ENCODE measurements around the gene HOXA2. TPM values are rescaled to one million over a fixed set of nuclear protein-coding genes. Genes with fewer than 3 reads are reported as not detected.

Gene HOXA2
- total RNA-seq, 1 experiment from 2014 or later = not detected

DNA sequence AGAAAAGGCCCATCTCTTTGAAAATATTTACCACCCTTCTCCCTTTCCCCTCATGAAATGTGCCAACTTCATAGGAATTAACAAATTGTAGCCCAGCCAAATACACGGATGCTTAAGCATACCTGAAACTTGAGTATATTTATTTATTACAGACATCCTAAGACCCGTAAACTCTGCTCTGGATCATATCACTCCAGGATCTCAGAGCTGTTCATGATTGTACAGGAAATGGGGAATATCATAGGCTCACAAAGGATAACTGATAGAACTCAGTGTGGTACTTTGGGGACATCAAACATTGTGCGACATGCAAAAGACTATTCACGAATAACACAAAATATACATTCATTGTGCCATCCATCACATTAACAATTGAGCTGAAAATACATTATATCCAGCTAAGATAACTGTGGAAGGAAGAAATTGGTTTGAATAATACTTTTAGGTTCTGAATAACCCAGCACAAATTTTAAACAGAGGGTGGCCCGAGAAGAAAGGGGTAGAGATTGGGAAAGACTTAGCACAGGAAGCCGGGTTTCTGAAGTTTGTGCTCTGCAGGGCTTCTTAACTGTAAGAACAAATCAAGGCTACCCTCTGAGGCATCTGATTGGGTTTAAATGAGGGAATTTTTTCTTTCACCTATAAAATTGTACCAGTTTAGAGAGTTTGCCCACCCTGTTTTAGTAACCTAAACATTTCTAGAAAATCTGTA, 9.1 kb downstream of the HOXA2 start:
- DNase-seq (ENCODE audit: low spot score) = no peak
- in situ Hi-C loops (cut with HindIII; ENCODE audit: low sequenced_read_pairs) = no loop called here

DNA sequence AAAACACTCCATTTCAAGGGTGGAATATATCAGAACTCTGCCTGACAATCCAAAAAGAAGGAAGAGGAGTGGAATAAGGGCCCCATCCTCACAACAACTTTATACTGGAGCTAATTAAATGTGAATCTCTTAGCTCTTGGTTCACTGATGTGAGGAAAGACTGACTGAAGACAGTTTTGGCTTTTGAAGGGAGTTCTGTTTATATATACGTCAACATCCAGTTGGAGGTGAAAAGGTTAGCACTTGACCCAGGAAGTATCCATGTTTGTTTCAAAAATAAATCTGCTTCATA, 9.7 kb downstream of the HOXA2 start:
- DNase-seq (ENCODE audit: low spot score) = no peak
- in situ Hi-C loops (cut with HindIII; ENCODE audit: low sequenced_read_pairs) = no loop called here

DNA sequence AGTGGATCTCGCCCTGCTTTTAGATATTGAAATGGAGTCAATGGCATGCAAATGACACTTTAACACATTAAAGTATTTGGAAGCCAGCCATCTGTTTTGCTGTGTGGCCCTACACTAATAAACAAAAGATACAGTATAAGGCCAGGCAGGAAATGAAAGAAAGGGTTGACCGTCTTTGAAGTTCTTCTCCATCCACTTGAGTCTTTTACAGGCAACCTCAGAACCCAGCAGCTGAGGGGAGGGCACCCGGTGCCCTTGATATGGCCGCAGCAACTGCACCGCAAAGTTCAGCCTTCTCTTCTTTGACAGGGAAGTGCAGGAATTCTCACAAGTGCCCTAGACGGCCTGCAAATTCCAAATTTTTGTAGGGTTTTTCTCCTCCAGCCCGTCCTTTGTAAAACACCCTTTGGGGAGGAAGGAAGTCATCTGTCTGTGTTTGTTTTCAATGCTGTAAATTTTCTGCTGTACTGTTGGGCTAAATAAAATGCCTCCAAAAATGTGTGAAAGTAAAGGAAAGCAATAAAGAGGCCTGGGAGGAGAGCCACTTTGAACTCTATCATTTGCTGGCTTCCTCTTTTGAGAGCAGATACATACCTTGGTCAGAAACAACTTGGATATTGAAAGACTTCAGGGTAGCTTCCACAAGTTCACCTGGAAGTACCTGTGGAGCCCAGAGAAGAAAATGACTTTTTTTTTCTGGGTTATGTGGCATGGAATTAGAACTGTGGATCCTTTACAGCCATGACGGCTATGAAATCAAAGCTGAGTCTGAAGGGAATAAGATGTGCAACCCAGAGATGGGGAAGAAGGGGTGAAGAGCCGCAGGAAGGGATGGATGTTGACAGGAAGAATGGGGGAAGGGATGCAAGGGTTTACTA, 10.3 kb downstream of the HOXA2 start:
- no peak for DNase-seq (ENCODE audit: low spot score)
- in situ Hi-C loops (cut with HindIII; ENCODE audit: low sequenced_read_pairs) = no loop called here

DNA sequence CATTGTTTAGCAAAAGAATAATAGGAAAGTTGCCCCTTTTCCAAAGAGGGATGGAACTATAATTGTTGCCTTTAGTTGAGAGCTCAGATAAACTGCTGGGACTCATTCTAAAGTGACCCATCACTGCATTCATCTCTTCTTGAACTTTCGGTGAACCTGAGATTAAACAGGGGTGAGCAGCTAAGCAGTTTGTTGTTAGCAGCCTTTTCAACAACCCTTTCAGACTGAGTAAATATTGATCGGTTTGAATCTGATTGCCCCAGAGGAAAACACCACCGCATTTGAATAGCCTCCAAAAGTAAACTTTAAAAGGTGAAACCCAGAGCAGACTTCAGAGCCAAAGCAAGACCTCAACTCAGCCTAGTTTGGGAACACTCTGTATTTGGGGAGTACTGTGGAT, 11.4 kb downstream of the HOXA2 start:
- in situ Hi-C loops (cut with HindIII; ENCODE audit: low sequenced_read_pairs) = no loop called here
- no peak for DNase-seq (ENCODE audit: low spot score)

DNA sequence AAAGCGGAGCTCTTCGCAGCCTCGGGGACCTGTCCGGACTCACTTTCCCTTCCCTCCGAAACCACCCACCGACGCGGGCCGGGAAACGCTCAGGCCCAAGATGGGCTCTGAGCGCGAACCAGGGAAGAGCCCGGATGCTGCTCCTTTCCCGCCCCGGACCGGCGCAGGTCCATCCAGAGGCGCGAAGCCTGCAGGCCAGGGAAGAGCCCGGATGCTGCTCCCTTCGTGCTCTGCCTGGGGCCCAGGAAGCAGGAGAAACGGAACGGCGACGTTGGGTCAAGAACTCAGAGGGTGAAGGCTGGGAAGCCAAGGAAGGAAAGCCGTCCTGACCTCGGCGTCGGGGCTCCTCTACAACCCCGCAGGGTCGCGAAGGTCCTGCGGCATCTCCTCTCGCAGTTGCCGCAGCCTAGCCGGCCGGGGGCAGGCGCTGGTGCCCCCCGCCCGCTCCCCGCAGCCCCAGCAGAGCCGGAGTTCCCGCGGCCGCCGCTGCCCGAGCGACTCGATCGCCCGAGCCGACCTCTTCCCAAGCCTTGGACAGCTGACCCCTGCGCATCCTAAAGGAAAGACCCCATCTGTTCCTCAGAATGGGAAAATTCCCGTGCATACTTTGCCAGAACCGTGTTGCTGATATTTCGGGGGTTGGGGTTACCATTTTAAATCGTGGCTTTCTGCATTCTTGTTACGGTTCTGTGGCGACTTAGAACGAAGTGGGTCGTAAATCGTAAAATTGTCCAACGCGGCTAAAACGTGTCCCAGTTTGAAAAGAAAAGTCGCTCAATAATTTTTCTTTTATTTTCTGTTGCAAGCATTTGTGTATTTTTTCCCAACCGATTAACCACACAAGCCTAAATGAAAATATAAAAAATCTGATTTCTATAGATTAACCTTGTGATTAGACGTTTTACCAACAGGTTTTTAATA, 14.2 kb downstream of the HOXA2 start:
- in situ Hi-C loops (cut with HindIII; ENCODE audit: low sequenced_read_pairs) = no loop called here
- no peak for DNase-seq (ENCODE audit: low spot score)

DNA sequence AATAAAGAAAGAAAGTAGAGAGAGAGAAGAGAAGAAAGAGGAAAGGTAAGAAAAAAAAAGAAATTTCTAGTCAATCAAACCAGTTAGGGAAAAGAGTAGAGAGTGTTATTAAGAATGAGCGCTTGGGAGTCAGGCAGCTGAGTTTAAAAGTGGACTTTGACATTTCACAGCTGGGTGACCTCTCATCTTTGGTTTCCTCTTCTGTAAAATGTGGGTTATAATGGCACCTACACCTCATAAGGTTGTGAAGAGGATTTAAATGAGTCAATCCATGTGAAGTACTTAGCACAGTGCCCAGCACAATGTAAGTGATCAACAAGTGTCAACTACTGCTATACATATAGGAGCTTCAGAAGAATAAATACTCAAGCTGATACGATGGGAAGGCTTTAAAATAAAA, 18.8 kb downstream of the HOXA2 start:
- in situ Hi-C loops (cut with HindIII; ENCODE audit: low sequenced_read_pairs) = no loop called here
- DNase-seq (ENCODE audit: low spot score) = no peak

DNA sequence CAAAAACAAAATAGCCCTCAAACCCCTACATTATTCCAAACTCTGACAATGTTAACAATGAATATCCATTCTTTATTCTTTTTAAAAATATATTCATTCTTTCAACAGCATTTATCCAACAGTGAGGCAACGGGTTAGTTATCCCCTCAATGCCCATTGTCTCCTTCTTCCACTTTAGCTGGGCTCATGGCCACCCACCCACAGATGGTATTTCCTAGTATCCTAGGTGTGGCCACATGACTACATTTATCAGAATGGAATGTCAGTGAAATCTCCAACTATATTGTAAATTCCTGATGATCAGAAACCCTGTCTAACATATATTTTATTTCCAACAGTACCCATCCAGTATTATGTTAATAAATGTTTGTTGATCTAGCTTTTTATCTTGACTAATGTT, 20.3 kb downstream of the HOXA2 start:
- in situ Hi-C loops (cut with HindIII; ENCODE audit: low sequenced_read_pairs) = no loop called here
- no peak for DNase-seq (ENCODE audit: low spot score)

DNA sequence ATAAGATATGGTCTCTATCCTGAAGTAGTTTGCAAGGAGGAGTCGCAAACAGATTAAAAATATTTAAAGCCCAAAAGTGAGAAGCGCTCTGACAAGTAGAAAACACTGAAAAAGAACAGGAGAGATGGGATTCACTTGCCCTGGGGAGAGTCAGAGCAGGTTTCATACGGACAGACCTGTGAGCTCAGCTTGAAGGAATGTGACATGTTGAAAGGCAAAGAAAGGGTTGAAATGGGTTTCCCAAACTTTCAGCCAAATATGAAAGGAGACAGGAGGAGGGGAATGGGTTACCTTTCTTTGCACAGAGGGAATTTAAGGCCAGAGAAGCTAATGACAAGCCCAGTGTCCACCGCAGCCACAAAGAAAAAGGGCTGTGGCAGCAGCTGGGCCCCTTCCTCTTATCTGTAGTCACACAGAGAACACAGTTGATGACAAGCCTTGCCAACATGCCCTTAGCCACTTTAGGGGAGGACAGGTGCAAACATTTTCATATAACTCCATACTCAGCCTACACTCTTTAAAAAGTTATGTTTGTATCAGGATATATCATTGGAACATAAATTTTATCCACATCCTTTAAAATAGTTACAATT, 21.5 kb downstream of the HOXA2 start:
- DNase-seq (ENCODE audit: low spot score) = no peak
- in situ Hi-C loops (cut with HindIII; ENCODE audit: low sequenced_read_pairs) = no loop called here

DNA sequence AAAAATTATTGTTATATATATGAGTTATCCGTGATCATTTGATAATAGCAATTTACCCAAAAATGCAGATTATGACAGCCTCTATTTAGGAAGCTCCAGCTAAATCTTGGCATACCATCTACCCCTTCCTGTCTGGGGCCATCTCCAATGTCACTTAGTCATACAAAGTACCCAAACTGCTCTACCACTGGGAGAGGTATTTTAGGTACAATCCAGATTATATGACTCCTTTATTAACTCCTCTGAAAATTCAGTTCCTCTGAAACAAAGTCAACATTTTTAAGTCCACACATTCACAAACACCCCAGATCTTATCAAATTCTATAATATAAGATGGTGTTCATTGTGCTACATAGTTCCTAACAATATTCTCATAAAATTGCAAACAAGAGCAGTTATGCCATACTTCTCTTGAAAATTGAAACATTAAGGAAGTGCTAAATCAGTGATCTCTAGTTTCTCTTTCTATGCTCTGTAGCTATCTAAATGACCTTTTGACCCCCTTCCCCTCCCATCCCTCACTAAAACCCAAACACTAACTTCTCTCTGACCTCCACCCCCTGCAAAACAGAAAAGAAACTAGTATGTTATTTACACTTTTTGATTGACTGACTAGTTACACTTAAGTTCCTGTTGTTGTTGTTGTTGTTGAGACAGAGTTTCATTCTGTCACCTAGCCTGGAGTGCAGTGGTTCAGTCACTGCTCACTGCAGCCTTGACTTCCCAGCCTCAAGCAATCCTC, 23.1 kb downstream of the HOXA2 start:
- in situ Hi-C loops (cut with HindIII; ENCODE audit: low sequenced_read_pairs) = no loop called here

DNA sequence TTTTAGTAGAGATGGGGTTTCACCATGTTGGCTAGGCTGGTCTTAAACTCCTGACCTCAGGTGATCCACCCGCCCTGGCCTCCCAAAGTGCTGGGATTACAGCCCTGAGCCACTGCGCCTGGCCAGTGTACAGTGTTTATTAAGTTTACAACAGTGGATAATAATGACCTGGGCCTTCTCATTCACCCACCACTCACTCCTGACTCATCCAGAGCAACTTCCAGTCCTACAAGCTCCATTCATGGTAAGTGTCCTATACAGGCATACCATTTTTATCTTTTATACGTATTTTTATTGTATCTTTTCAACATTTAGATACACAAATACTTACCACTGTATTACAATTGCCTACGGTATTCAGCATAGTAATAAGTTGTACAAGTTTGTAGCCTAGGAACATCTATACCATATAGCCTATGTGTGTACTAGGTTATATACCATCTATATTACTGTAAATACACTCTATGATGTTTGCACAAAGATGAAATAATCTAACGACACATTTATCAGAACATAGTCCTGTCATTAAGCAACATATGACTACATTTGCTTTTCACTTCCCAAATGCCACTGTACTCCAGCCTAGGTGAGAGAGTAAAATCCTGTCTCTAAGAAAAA, 23.8 kb downstream of the HOXA2 start:
- in situ Hi-C loops (cut with HindIII; ENCODE audit: low sequenced_read_pairs) = no loop called here
- DNase-seq (ENCODE audit: low spot score) = no peak

More for the DNA sequence above, 23.1 kb downstream of the HOXA2 start:
- no peak for DNase-seq (ENCODE audit: low spot score)

DNA sequence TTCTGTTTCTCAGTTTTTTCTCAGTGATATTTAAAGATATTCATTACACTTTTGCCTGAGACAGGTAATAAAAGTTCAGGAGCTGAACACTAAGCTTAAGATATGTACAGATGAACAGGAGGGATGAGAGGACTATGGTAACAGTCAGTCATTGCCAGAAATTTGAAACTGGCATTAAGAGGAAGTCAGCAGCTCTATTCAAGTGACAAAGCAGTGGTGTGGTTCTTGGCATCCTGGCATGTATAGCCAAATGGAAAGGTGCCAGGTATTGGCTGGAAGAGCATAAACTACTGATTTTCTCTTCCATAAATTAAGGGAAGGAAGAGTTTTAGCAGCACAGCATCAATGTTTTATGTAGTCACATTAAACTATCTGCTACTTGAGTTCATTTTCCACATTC, 29.4 kb downstream of the HOXA2 start:
- DNase-seq (ENCODE audit: low spot score) = no peak
- in situ Hi-C loops (cut with HindIII; ENCODE audit: low sequenced_read_pairs) = no loop called here

DNA sequence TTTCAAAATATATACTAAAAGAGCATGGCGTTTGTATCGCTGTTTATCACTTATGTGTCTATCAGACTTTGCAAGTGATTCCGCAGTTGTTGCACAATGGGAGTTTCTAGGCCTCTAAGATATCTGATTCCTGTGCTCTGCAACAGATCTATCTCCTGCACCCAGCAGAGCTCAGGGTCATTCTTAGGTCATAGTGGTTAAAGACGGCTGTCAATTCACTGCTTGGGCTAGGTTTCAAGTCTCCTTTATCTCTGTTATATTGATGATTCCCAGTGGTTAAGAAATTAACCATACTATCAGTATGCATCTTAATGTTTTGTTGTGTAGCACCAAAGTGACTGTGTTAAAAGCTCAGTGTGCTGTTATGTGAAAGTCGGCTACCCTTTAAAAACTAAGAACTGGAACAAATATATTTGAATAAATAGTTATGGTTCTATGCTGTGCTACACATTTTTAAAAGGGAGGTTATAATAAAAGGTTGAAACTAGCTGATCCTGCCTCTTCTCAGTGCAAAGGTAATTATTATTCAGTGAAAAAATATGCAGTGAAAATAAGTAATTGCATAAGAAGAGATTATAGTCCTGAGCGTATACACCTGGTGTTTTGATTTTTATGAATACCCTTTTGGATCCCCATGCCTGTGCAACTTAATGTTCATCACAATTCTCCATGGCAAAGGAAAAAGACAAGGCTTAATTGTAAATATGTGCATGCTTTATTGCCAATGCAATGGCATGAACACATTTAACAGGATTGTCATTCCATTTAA, 30.7 kb downstream of the HOXA2 start:
- in situ Hi-C loops (cut with HindIII; ENCODE audit: low sequenced_read_pairs) = no loop called here
- no peak for DNase-seq (ENCODE audit: low spot score)

DNA sequence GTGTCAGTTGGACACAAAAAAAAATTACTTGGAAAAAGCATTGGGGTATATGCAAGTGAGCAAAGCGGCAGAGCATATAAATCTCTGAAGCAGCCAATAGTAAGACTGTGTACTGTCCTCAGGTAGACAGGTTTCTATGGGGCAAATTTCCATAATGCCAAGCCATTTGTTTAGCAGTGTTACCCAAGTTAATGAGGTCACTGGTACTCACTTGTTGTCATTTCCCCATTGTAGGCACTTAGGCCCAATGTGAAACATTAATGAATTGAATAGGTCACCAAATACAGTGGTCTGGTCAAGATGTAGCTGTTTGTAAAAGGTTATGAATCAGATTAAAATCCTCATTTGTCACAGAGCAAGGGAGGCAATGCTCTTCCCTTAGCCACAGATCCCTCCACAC, 34.2 kb downstream of the HOXA2 start:
- in situ Hi-C loops (cut with HindIII; ENCODE audit: low sequenced_read_pairs) = no loop called here
- DNase-seq (ENCODE audit: low spot score) = no peak

DNA sequence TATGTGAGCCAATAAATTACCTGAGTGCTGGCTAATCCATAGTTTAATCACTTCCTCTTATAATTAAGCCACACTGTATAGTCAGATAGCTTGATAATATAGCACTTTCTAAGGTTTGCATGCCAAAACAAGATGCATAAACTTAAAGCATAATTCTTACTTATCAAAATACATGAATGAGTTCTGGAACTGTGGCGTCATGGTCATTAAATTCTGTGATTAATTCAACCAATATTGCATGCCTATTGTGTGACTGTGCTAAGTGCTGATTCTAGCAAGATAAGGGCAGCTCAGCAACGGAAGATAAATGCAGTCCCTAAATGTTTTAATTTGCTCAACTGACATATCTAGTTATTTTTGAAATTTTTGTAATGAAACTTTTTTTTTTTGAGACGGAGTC, 36.3 kb downstream of the HOXA2 start:
- no peak for DNase-seq (ENCODE audit: low spot score)
- in situ Hi-C loops (cut with HindIII; ENCODE audit: low sequenced_read_pairs) = no loop called here

DNA sequence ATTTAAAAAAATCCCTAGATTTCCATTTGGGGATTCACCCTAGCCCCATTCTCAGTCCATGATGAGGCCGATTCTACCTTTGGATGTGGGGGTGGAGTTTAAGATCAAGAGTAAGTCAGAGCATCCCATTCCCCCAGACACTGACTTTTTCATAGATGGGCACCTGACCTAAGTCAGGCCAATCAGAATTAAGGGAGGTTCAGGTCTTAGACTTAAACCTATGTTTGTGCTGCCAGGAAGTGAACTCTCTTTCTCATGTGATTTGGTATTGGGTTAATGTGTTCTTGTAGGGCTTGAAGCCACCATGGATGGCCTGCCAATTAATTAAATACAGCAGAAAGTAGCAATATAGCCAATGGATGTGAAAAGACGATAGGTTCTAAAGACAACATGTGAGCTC, 36.8 kb downstream of the HOXA2 start:
- no peak for DNase-seq (ENCODE audit: low spot score)
- in situ Hi-C loops (cut with HindIII; ENCODE audit: low sequenced_read_pairs) = no loop called here

DNA sequence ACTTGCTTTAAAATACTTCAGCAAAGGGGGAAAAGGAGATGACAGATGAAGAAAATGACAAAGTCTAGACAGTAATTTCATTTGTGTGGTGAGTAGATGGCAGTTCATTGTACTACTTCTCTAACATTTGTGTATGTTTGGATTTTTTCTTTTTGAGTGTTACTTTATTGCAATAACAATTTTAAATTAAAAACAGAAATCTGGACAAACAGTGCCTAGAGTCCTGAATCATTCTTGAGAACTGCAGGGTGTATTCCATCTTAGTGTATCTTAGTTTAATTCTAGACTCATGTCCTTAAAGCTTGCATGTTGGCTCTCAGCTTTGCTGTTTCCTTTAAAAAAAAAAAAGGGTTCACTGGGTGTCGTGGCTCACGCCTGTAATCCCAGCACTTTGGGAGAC, 37.8 kb downstream of the HOXA2 start:
- DNase-seq (ENCODE audit: low spot score) = no peak
- in situ Hi-C loops (cut with HindIII; ENCODE audit: low sequenced_read_pairs) = no loop called here

DNA sequence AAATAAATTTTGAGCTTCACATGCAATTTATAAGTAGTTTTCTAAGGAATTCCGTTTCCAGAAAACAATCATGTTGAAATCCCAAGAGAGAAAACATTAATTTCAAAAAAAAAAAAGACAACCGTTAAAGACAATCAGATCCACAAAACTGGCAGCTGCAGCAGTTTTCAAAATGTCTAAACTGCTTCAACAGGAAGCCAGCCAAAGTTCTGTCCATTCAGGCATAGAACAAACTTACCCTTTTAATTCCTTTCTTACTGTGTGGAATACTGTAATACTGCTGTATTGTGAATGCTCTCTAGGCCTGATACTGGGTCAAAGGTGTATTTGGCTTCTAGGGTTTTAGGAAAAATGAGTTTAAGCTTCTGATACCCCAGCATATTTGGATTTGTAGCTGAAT, 38.3 kb downstream of the HOXA2 start:
- DNase-seq (ENCODE audit: low spot score) = no peak
- in situ Hi-C loops (cut with HindIII; ENCODE audit: low sequenced_read_pairs) = no loop called here

DNA sequence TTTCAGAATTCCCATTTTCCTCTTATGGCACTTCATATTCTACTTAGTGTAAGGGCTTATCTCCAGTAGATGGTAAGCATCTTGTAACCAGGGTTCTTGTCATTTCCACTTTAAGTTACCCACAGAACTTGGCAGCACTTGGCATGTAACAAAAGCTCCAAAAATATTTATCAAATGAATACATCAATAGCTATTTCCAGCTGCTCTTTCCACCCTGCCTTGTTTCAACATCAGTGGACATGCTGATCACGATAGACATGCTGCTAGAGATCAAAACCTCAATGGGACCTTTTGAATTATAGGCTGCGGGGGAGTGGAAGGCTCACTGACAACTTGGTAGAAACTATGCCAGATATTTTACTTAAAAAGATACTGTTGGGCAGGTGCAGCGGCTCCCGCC, 39.5 kb downstream of the HOXA2 start:
- in situ Hi-C loops (cut with HindIII; ENCODE audit: low sequenced_read_pairs) = no loop called here

More for the DNA sequence above, 39.5 kb downstream of the HOXA2 start:
- no peak for DNase-seq (ENCODE audit: low spot score)
